Chondrocyte (in vitro differentiated cells): Measurements from ENCODE around the gene CDK5R1. TPM values are rescaled to one million over a fixed set of nuclear protein-coding genes. Genes with fewer than 3 reads are reported as not detected.

Experiments used
- DNase-seq: peaks from one replicate; pipeline ENCODE4 v3.0.0; 2021; ENCODE audit warnings: mixed read lengths, low spot score
- H3K27ac Mint-ChIP-seq: one replicate; pipeline ENCODE4 v1.8.0; 2021; ENCODE audit warnings: mild to moderate bottlenecking, moderate library complexity, mixed read lengths; ENCODE audit not compliant: unreplicated experiment
- H3K27me3 Mint-ChIP-seq: 2 replicates; pipeline ENCODE4 v1.8.0; 2021; ENCODE audit warnings: low read depth, mixed read lengths
- H3K36me3 Mint-ChIP-seq: 2 replicates; pipeline ENCODE4 v1.8.0; 2021; ENCODE audit warnings: low read depth, mixed read lengths
- H3K4me1 Mint-ChIP-seq: 2 replicates; pipeline ENCODE4 v1.8.0; 2021; ENCODE audit warnings: low read depth, mild to moderate bottlenecking, mixed read lengths
- H3K4me3 Mint-ChIP-seq: one replicate; pipeline ENCODE4 v1.8.0; 2021; ENCODE audit warnings: mild to moderate bottlenecking, moderate library complexity, mixed read lengths; ENCODE audit not compliant: unreplicated experiment
- H3K9me3 Mint-ChIP-seq: 2 replicates; pipeline ENCODE4 v1.8.0; 2021; ENCODE audit warnings: low read depth, mixed read lengths
- CTCF ChIP-seq: fragments of 200-600 bp; sonication (generic); IDR thresholded peaks from 2 replicates; pipeline ENCODE4 v1.5.0; 2021; ENCODE audit warnings: antibody characterized with exemption, mild to moderate bottlenecking, moderate library complexity
- total RNA-seq: library from RNA; stranded (reverse); gene quantifications from 3 replicates; pipeline ENCODE4 v1.2.1, GENCODE V29; 2021

Gene CDK5R1
- total RNA-seq, 1 donor from 2014 or later = 2.1 TPM

- no peak overlapping the region for H3K4me3 Mint-ChIP-seq
- TF ChIP-seq CTCF = no peak
- peaks cover 26% of the 10 kb centered on the region for H3K36me3 Mint-ChIP-seq
- no peaks in the 10 kb centered on the region for H3K27me3 Mint-ChIP-seq
- peaks cover 5% of the 10 kb centered on the region for H3K4me1 Mint-ChIP-seq
- no peak overlapping the region for H3K27ac Mint-ChIP-seq
- no peak for DNase-seq
- H3K9me3 Mint-ChIP-seq = no peaks in the 10 kb centered on the region
Measured at GRCh38 chr17:32461498-32461852, 25.3 kb upstream of the CDK5R1 start.

- Mint-ChIP-seq H3K27ac (no peak overlapping the region), H3K4me3 (no peak overlapping the region), H3K4me1 (peaks cover 5% of the 10 kb centered on the region), H3K36me3 (peaks cover 26% of the 10 kb centered on the region), H3K27me3 (no peaks in the 10 kb centered on the region), H3K9me3 (no peaks in the 10 kb centered on the region)
- DNase-seq = no peak
- peak; percentile 73 for TF ChIP-seq CTCF
Measured at GRCh38 chr17:32461853-32462617, 24.8 kb upstream of the CDK5R1 start.

GRCh38 chr17:32463304-32463703, 23.5 kb upstream of the CDK5R1 start:
- Mint-ChIP-seq H3K4me1 (peaks cover 5% of the 10 kb centered on the region), H3K27ac (no peak overlapping the region), H3K27me3 (no peaks in the 10 kb centered on the region), H3K36me3 (peaks cover 27% of the 10 kb centered on the region), H3K4me3 (no peak overlapping the region), H3K9me3 (no peaks in the 10 kb centered on the region)
- TF ChIP-seq CTCF = no peak
- no peak for DNase-seq

- no peak for DNase-seq
- Mint-ChIP-seq H3K36me3 (peaks cover 25% of the 10 kb centered on the region), H3K4me1 (peaks cover 5% of the 10 kb centered on the region), H3K9me3 (no peaks in the 10 kb centered on the region), H3K4me3 (no peak overlapping the region), H3K27me3 (no peaks in the 10 kb centered on the region), H3K27ac (no peak overlapping the region)
- no peak for TF ChIP-seq CTCF
Measured at GRCh38 chr17:32464374-32464773, 22.4 kb upstream of the CDK5R1 start.

GRCh38 chr17:32467949-32468348, 18.8 kb upstream of the CDK5R1 start:
- no peak for TF ChIP-seq CTCF
- no peaks in the 10 kb centered on the region for H3K9me3 Mint-ChIP-seq
- DNase-seq = no peak
- H3K27ac Mint-ChIP-seq = no peak overlapping the region
- no peaks in the 10 kb centered on the region for H3K4me1 Mint-ChIP-seq
- H3K27me3 Mint-ChIP-seq = no peaks in the 10 kb centered on the region
- no peak overlapping the region for H3K4me3 Mint-ChIP-seq
- H3K36me3 Mint-ChIP-seq = peaks cover 37% of the 10 kb centered on the region
